ENCODE measurements around the gene CEBPE.

DNA sequence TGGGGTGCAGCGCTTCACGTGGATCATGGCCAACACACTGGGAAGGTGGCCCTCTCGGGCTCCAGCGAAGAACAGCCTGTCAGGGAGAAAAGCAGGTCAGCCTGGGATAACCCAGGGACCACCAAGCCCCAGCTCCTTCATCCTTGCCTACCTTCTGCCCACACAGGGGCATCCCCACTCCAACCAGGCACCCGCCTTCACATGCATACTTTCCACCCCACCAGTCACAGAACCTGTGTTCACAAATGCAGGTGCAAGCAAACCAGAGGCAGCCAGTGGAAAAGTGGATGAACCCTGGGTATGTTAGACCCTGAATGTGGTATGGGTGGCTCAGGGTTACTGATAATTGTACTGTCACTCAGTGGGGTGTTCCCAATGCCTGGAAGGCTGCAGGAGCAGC, 12.4 kb upstream of the CEBPE start:
- TF ChIP-seq, protein P1, sequence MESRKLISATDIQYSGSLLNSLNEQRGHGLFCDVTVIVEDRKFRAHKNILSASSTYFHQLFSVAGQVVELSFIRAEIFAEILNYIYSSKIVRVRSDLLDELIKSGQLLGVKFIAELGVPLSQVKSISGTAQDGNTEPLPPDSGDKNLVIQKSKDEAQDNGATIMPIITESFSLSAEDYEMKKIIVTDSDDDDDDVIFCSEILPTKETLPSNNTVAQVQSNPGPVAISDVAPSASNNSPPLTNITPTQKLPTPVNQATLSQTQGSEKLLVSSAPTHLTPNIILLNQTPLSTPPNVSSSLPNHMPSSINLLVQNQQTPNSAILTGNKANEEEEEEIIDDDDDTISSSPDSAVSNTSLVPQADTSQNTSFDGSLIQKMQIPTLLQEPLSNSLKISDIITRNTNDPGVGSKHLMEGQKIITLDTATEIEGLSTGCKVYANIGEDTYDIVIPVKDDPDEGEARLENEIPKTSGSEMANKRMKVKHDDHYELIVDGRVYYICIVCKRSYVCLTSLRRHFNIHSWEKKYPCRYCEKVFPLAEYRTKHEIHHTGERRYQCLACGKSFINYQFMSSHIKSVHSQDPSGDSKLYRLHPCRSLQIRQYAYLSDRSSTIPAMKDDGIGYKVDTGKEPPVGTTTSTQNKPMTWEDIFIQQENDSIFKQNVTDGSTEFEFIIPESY (IDR thresholded peaks at IDR 0.05): no peak
- TF ChIP-seq, protein P2, sequence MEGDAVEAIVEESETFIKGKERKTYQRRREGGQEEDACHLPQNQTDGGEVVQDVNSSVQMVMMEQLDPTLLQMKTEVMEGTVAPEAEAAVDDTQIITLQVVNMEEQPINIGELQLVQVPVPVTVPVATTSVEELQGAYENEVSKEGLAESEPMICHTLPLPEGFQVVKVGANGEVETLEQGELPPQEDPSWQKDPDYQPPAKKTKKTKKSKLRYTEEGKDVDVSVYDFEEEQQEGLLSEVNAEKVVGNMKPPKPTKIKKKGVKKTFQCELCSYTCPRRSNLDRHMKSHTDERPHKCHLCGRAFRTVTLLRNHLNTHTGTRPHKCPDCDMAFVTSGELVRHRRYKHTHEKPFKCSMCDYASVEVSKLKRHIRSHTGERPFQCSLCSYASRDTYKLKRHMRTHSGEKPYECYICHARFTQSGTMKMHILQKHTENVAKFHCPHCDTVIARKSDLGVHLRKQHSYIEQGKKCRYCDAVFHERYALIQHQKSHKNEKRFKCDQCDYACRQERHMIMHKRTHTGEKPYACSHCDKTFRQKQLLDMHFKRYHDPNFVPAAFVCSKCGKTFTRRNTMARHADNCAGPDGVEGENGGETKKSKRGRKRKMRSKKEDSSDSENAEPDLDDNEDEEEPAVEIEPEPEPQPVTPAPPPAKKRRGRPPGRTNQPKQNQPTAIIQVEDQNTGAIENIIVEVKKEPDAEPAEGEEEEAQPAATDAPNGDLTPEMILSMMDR (IDR thresholded peaks at IDR 0.05; ENCODE audit: low read depth, low read length, missing input control): no peak
- TF ChIP-seq, protein P3, sequence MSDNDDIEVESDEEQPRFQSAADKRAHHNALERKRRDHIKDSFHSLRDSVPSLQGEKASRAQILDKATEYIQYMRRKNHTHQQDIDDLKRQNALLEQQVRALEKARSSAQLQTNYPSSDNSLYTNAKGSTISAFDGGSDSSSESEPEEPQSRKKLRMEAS (IDR thresholded peaks at IDR 0.05): no peak
- TF ChIP-seq EGR1 (IDR thresholded peaks at IDR 0.05; ENCODE audit: low read depth in 2 of 2) (no peak), RAD21 (IDR thresholded peaks at IDR 0.05) (no peak), FOXA1 (IDR thresholded peaks at IDR 0.05) (no peak), TAF1 (conservative IDR thresholded peaks at IDR 0.05) (no peak), RXRA (IDR thresholded peaks at IDR 0.05) (no peak)
- TF ChIP-seq, protein P4, sequence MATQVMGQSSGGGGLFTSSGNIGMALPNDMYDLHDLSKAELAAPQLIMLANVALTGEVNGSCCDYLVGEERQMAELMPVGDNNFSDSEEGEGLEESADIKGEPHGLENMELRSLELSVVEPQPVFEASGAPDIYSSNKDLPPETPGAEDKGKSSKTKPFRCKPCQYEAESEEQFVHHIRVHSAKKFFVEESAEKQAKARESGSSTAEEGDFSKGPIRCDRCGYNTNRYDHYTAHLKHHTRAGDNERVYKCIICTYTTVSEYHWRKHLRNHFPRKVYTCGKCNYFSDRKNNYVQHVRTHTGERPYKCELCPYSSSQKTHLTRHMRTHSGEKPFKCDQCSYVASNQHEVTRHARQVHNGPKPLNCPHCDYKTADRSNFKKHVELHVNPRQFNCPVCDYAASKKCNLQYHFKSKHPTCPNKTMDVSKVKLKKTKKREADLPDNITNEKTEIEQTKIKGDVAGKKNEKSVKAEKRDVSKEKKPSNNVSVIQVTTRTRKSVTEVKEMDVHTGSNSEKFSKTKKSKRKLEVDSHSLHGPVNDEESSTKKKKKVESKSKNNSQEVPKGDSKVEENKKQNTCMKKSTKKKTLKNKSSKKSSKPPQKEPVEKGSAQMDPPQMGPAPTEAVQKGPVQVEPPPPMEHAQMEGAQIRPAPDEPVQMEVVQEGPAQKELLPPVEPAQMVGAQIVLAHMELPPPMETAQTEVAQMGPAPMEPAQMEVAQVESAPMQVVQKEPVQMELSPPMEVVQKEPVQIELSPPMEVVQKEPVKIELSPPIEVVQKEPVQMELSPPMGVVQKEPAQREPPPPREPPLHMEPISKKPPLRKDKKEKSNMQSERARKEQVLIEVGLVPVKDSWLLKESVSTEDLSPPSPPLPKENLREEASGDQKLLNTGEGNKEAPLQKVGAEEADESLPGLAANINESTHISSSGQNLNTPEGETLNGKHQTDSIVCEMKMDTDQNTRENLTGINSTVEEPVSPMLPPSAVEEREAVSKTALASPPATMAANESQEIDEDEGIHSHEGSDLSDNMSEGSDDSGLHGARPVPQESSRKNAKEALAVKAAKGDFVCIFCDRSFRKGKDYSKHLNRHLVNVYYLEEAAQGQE (IDR thresholded peaks at IDR 0.05): no peak
- TF ChIP-seq, protein P5, sequence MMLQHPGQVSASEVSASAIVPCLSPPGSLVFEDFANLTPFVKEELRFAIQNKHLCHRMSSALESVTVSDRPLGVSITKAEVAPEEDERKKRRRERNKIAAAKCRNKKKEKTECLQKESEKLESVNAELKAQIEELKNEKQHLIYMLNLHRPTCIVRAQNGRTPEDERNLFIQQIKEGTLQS (IDR thresholded peaks at IDR 0.05): no peak
